Hypothalamus (tissue), 51 donors: ENCODE data around the gene LEAP2.

Experiments used
- DNase-seq, 51 donors: peaks; one replicate each; lab custom pipeline; 2025; lab: John Stamatoyannopoulos, UW

Gene LEAP2

GRCh38 chr5:132876020-132876759 lies 2.7 kb downstream of the LEAP2 start:
- no peak for DNase-seq

GRCh38 chr5:132877466-132877865 lies 4.0 kb downstream of the LEAP2 start:
- DNase-seq = peak in 4 of 51 donors; percentile 1 to 28 (median 10)

- DNase-seq = peak in 17 of 51 donors; percentile 2 to 26 (median 9)
These were observed 4.5 kb downstream of the LEAP2 start for GRCh38 chr5:132877938-132878337.

- DNase-seq = peak in 29 of 51 donors; percentile 5 to 69 (median 40)
These were observed 9.9 kb downstream of the LEAP2 start for GRCh38 chr5:132883261-132883834.

- no peak for DNase-seq
These were observed 11.1 kb downstream of the LEAP2 start for GRCh38 chr5:132884548-132884947.

- DNase-seq = peak in 2 of 51 donors; percentile 2 to 5
These were observed 12.8 kb downstream of the LEAP2 start for GRCh38 chr5:132886064-132886823.

- DNase-seq = no peak
These were observed 13.8 kb downstream of the LEAP2 start for GRCh38 chr5:132887283-132887682.

GRCh38 chr5:132889501-132889900 lies 16.0 kb downstream of the LEAP2 start:
- no peak for DNase-seq

- DNase-seq = no peak
These were observed 17.3 kb downstream of the LEAP2 start for GRCh38 chr5:132890817-132891216.

DNA sequence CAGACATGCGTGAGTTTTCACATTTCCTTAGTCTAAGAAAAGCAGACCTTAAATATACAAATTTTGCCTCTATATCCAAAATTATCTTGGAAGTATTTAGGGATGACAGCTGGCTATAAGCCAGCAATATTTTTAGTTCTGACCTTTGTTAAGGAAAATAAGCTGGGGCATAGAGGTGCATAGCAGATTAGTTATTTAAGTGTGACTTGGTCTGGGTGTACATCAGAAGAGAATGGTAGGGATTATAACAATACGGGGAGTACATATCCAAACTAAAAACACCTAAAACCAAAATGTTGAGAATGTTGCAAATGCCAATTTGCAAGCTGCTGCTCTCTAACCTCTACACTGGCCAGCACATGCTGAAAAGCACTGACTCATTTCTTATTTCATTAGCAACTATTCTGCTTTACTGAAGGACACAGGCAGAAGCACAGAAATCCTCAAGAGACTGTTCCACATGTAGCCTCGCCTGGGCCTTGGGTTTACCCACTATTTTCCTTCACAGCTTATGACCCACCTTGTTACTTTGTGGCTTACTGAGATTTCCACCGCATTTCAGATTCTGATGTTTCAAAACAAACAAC lies 22.3 kb downstream of the LEAP2 start:
- no peak for DNase-seq

GRCh38 chr5:132896685-132897084 lies 23.2 kb downstream of the LEAP2 start:
- no peak for DNase-seq

DNA sequence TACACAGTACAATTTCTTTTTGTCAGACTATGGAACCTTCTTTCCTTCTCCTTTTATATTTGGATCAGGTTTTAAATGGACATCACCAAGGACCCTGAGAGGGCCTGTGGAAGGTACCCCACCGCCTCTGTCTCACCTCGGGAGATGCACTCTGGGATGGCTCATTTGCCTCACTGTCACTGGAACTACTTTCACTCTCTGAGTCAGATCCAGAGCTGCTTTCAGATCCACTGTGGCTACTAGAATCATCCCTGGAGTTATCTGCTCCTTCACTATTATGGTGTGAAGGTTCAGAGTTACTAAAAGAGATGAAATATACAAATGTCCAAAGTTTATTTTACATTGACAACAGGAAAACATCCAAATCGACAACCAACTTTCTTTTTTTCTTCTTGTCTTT lies 24.6 kb downstream of the LEAP2 start:
- no peak for DNase-seq

DNA sequence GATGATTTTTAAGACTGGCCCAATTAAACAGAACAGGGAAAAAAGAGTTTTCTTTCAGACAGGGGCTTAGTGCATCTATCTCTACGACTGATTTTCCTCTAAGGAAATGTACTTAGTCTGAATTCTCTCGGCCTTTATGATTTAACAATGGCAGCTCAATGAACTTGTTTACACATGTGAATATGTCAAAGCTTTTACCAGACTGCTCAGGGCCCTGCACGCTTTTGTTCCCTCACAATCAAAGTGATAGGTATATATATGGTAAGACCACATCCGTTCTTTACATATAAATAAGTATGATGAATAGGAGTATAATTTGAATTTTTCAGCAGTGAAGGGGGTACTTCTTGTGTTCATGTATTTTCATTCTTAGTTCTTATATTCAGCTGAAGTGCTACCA lies 27.6 kb downstream of the LEAP2 start:
- no peak for DNase-seq

DNA sequence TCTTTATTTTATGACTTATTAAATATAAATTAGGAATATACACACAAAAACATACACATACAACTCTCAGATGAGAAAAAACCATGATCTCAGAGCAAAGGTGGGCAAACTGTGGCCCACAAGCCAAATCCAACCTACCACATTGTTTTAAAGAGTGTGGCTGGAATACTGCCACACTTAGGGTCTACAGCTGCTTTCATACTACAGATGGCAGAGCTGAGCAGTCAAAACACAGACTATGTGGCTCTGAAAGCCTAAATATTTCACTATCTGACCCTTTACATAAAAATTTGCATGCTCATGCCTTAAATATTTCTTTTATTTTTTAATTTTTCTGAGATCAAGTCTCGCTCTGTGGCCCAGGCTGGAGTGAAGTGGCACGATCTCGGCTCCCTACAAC lies 28.3 kb downstream of the LEAP2 start:
- DNase-seq = no peak

- DNase-seq = no peak
These were observed 32.5 kb downstream of the LEAP2 start for GRCh38 chr5:132905938-132906337.

GRCh38 chr5:132907161-132907560 lies 33.7 kb downstream of the LEAP2 start:
- DNase-seq = no peak

DNA sequence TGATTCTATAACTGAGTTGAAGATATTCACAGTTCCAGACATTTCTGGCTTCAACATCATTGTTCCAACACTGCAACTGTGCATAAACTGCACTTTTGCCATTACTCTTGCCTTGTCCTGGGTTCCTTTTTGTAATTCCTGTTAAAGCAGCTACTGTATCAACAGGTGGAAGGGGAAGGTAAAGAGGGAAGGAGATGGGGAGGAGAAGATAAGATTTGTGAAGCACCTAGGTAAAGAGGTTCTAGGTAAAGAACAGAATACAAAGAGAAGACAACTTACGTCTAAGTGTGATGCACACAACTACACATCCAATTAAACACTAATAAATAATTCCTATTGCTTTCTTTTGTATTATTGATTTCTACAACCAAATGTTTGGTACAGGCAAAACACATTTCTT lies 36.2 kb downstream of the LEAP2 start:
- DNase-seq = no peak

GRCh38 chr5:132915681-132916080 lies 42.2 kb downstream of the LEAP2 start:
- no peak for DNase-seq

DNA sequence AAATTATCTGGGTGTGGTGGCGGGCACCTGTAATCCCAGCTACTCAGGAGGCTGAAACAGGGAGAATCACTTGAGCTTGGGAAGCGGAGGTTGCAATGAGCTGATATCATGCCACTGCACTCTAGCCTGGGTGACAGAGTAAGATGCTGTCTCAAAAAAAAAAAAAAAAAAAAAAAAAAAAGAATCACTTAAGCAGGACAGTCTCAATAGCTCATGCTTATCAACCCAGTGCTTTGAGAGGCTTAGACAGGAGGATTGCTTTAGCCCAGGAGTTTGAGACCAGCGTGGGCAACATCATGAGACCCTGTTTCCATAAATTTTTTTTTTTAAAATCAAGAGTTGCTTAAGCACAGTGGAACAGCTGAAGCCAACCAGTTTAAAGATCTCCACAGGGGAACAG lies 42.6 kb downstream of the LEAP2 start:
- no peak for DNase-seq
